Measurements from ENCODE around the gene ERBB3.

Gene ERBB3

GRCh38 chr12:56118688-56119357 lies 38.9 kb downstream of the ERBB3 start:
- H3K4me1 ChIP-seq (ENCODE audit: control insufficient read depth in 5 of 5, insufficient read depth in 5 of 5, low read length in 5 of 5) = peaks cover 16 to 49% (median 36%) of the 10 kb centered on the region in 5 donors
- peak overlapping the region; percentile 1 to 86 (median 84) for H3K9ac ChIP-seq (ENCODE audit: low read length in 5 of 5)
- H3K27ac ChIP-seq (ENCODE audit: low read depth, low read length) = peak overlapping the region; percentile 88
- H3K4me3 ChIP-seq (ENCODE audit: low read depth in 1 of 5, low read length in 5 of 5) = peak overlapping the region; percentile 79 to 97 (median 80)
- no peaks in the 10 kb centered on the region for H3K9me3 ChIP-seq (ENCODE audit: control insufficient read depth in 5 of 5, low read length in 5 of 5)
- H3K36me3 ChIP-seq (ENCODE audit: control insufficient read depth in 5 of 5, insufficient read depth in 5 of 5, low read length in 5 of 5) = peaks cover 5 to 31% (median 18%) of the 10 kb centered on the region in 5 donors
- no peaks in the 10 kb centered on the region for H3K27me3 ChIP-seq (ENCODE audit: control insufficient read depth in 5 of 5, insufficient read depth in 4 of 5, low read length in 5 of 5)

GRCh38 chr12:56119361-56119796 lies 39.4 kb downstream of the ERBB3 start:
- Histone ChIP-seq H3K27me3 (ENCODE audit: control insufficient read depth in 5 of 5, insufficient read depth in 4 of 5, low read length in 5 of 5) (no peaks in the 10 kb centered on the region), H3K27ac (ENCODE audit: low read depth, low read length) (peak overlapping the region; percentile 88), H3K36me3 (ENCODE audit: control insufficient read depth in 5 of 5, insufficient read depth in 5 of 5, low read length in 5 of 5) (peaks cover 0 to 28% (median 17%) of the 10 kb centered on the region in 5 donors), H3K9me3 (ENCODE audit: control insufficient read depth in 5 of 5, low read length in 5 of 5) (no peaks in the 10 kb centered on the region), H3K9ac (ENCODE audit: low read length in 5 of 5) (peak overlapping the region in 3 of 5 donors; percentile 77 to 86 (median 83)), H3K4me1 (ENCODE audit: control insufficient read depth in 5 of 5, insufficient read depth in 5 of 5, low read length in 5 of 5) (peaks cover 16 to 53% (median 36%) of the 10 kb centered on the region in 5 donors), H3K4me3 (ENCODE audit: low read depth in 1 of 5, low read length in 5 of 5) (peak overlapping the region in 3 of 5 donors; percentile 6 to 82 (median 80))

- no peaks in the 10 kb centered on the region for H3K9me3 ChIP-seq (ENCODE audit: control insufficient read depth in 5 of 5, low read length in 5 of 5)
- H3K36me3 ChIP-seq (ENCODE audit: control insufficient read depth in 5 of 5, insufficient read depth in 5 of 5, low read length in 5 of 5) = peaks cover 0 to 28% (median 17%) of the 10 kb centered on the region in 5 donors
- no peaks in the 10 kb centered on the region for H3K27me3 ChIP-seq (ENCODE audit: control insufficient read depth in 5 of 5, insufficient read depth in 4 of 5, low read length in 5 of 5)
- peak overlapping the region in 3 of 5 donors; percentile 34 to 86 (median 77) for H3K9ac ChIP-seq (ENCODE audit: low read length in 5 of 5)
- peaks cover 16 to 59% (median 44%) of the 10 kb centered on the region in 5 donors for H3K4me1 ChIP-seq (ENCODE audit: control insufficient read depth in 5 of 5, insufficient read depth in 5 of 5, low read length in 5 of 5)
- H3K27ac ChIP-seq (ENCODE audit: low read depth, low read length) = peak overlapping the region; percentile 88
- peak overlapping the region in 1 of 5 donors; percentile 6 for H3K4me3 ChIP-seq (ENCODE audit: low read depth in 1 of 5, low read length in 5 of 5)
Measured at GRCh38 chr12:56120158-56120846, 40.3 kb downstream of the ERBB3 start.

- Histone ChIP-seq H3K27ac (ENCODE audit: low read depth, low read length) (no peak overlapping the region), H3K27me3 (ENCODE audit: control insufficient read depth in 5 of 5, insufficient read depth in 4 of 5, low read length in 5 of 5) (no peaks in the 10 kb centered on the region), H3K9me3 (ENCODE audit: control insufficient read depth in 5 of 5, low read length in 5 of 5) (no peaks in the 10 kb centered on the region), H3K4me3 (ENCODE audit: low read depth in 1 of 5, low read length in 5 of 5) (no peak overlapping the region), H3K9ac (ENCODE audit: low read length in 5 of 5) (no peak overlapping the region), H3K36me3 (ENCODE audit: control insufficient read depth in 5 of 5, insufficient read depth in 5 of 5, low read length in 5 of 5) (peaks cover 0 to 28% (median 17%) of the 10 kb centered on the region in 5 donors), H3K4me1 (ENCODE audit: control insufficient read depth in 5 of 5, insufficient read depth in 5 of 5, low read length in 5 of 5) (peaks cover 16 to 67% (median 51%) of the 10 kb centered on the region in 5 donors)
Measured at GRCh38 chr12:56121204-56121870, 41.4 kb downstream of the ERBB3 start.

GRCh38 chr12:56122637-56123036 lies 42.7 kb downstream of the ERBB3 start:
- Histone ChIP-seq H3K9me3 (ENCODE audit: control insufficient read depth in 5 of 5, low read length in 5 of 5) (no peaks in the 10 kb centered on the region), H3K4me1 (ENCODE audit: control insufficient read depth in 5 of 5, insufficient read depth in 5 of 5, low read length in 5 of 5) (peaks cover 28 to 73% (median 57%) of the 10 kb centered on the region in 5 donors), H3K9ac (ENCODE audit: low read length in 5 of 5) (peak overlapping the region in 2 of 5 donors; percentile 25 to 36), H3K27me3 (ENCODE audit: control insufficient read depth in 5 of 5, insufficient read depth in 4 of 5, low read length in 5 of 5) (no peaks in the 10 kb centered on the region), H3K4me3 (ENCODE audit: low read depth in 1 of 5, low read length in 5 of 5) (no peak overlapping the region), H3K36me3 (ENCODE audit: control insufficient read depth in 5 of 5, insufficient read depth in 5 of 5, low read length in 5 of 5) (peaks cover 0 to 28% (median 17%) of the 10 kb centered on the region in 5 donors), H3K27ac (ENCODE audit: low read depth, low read length) (peak overlapping the region; percentile 51)

GRCh38 chr12:56124133-56124532 lies 44.2 kb downstream of the ERBB3 start:
- peaks cover 20 to 69% (median 55%) of the 10 kb centered on the region in 5 donors for H3K4me1 ChIP-seq (ENCODE audit: control insufficient read depth in 5 of 5, insufficient read depth in 5 of 5, low read length in 5 of 5)
- H3K36me3 ChIP-seq (ENCODE audit: control insufficient read depth in 5 of 5, insufficient read depth in 5 of 5, low read length in 5 of 5) = peaks cover 0 to 28% (median 17%) of the 10 kb centered on the region in 5 donors
- no peak overlapping the region for H3K4me3 ChIP-seq (ENCODE audit: low read depth in 1 of 5, low read length in 5 of 5)
- no peaks in the 10 kb centered on the region for H3K9me3 ChIP-seq (ENCODE audit: control insufficient read depth in 5 of 5, low read length in 5 of 5)
- H3K27ac ChIP-seq (ENCODE audit: low read depth, low read length) = no peak overlapping the region
- no peaks in the 10 kb centered on the region for H3K27me3 ChIP-seq (ENCODE audit: control insufficient read depth in 5 of 5, insufficient read depth in 4 of 5, low read length in 5 of 5)
- H3K9ac ChIP-seq (ENCODE audit: low read length in 5 of 5) = no peak overlapping the region

GRCh38 chr12:56126732-56127239 lies 46.8 kb downstream of the ERBB3 start:
- Histone ChIP-seq H3K27ac (ENCODE audit: low read depth, low read length) (peak overlapping the region; percentile 92), H3K4me1 (ENCODE audit: control insufficient read depth in 5 of 5, insufficient read depth in 5 of 5, low read length in 5 of 5) (peaks cover 21 to 72% (median 59%) of the 10 kb centered on the region in 5 donors), H3K36me3 (ENCODE audit: control insufficient read depth in 5 of 5, insufficient read depth in 5 of 5, low read length in 5 of 5) (peaks cover under 1 to 27% (median 19%) of the 10 kb centered on the region in 5 donors), H3K4me3 (ENCODE audit: low read depth in 1 of 5, low read length in 5 of 5) (peak overlapping the region in 3 of 5 donors; percentile 54 to 97 (median 93)), H3K27me3 (ENCODE audit: control insufficient read depth in 5 of 5, insufficient read depth in 4 of 5, low read length in 5 of 5) (no peaks in the 10 kb centered on the region), H3K9ac (ENCODE audit: low read length in 5 of 5) (peak overlapping the region in 3 of 5 donors; percentile 23 to 49 (median 30)), H3K9me3 (ENCODE audit: control insufficient read depth in 5 of 5, low read length in 5 of 5) (no peaks in the 10 kb centered on the region)

- H3K4me3 ChIP-seq (ENCODE audit: low read depth in 1 of 5, low read length in 5 of 5) = peak overlapping the region; percentile 22 to 97 (median 72)
- H3K4me1 ChIP-seq (ENCODE audit: control insufficient read depth in 5 of 5, insufficient read depth in 5 of 5, low read length in 5 of 5) = peaks cover 21 to 69% (median 59%) of the 10 kb centered on the region in 5 donors
Measured at GRCh38 chr12:56127485-56127887, 47.5 kb downstream of the ERBB3 start.

GRCh38 chr12:56127888-56128669 lies 48.1 kb downstream of the ERBB3 start, which contains the start of gene ESYT1:
Gene ESYT1 (plus strand): TSS chr12:56128267. CDS start chr12:56128320, 53 bp downstream.
- Histone ChIP-seq H3K36me3 (ENCODE audit: control insufficient read depth in 5 of 5, insufficient read depth in 5 of 5, low read length in 5 of 5) (peaks cover 3 to 31% (median 27%) of the 10 kb centered on the region in 5 donors), H3K9me3 (ENCODE audit: control insufficient read depth in 5 of 5, low read length in 5 of 5) (no peaks in the 10 kb centered on the region), H3K4me3 (ENCODE audit: low read depth in 1 of 5, low read length in 5 of 5) (peak within 1 kb of the TSS; percentile 90 to 98 (median 93)), H3K4me1 (ENCODE audit: control insufficient read depth in 5 of 5, insufficient read depth in 5 of 5, low read length in 5 of 5) (peaks cover 18 to 68% (median 59%) of the 10 kb centered on the region in 5 donors), H3K27ac (ENCODE audit: low read depth, low read length) (peak within 1 kb of the TSS; percentile 95), H3K9ac (ENCODE audit: low read length in 5 of 5) (peak within 1 kb of the TSS; percentile 73 to 92 (median 84)), H3K27me3 (ENCODE audit: control insufficient read depth in 5 of 5, insufficient read depth in 4 of 5, low read length in 5 of 5) (no peaks in the 10 kb centered on the region)

More at GRCh38 chr12:56127485-56127887, 47.5 kb downstream of the ERBB3 start:
- Histone ChIP-seq H3K27me3 (ENCODE audit: control insufficient read depth in 5 of 5, insufficient read depth in 4 of 5, low read length in 5 of 5) (no peaks in the 10 kb centered on the region), H3K27ac (ENCODE audit: low read depth, low read length) (peak overlapping the region; percentile 92), H3K9ac (ENCODE audit: low read length in 5 of 5) (peak overlapping the region; percentile 23 to 70 (median 59)), H3K9me3 (ENCODE audit: control insufficient read depth in 5 of 5, low read length in 5 of 5) (no peaks in the 10 kb centered on the region), H3K36me3 (ENCODE audit: control insufficient read depth in 5 of 5, insufficient read depth in 5 of 5, low read length in 5 of 5) (peaks cover 3 to 27% (median 23%) of the 10 kb centered on the region in 5 donors)
